Parathyroid adenoma (tissue), 2 donors: ENCODE data around the gene OSBP.

Experiments used
- H2AFZ ChIP-seq: fragments of 300-600 bp; sonication (generic); one replicate; pipeline ENCODE4 v1.7.0; 2017; ENCODE audit warnings: antibody characterized with exemption, mild to moderate bottlenecking
- H3K27ac ChIP-seq: fragments of 300-600 bp; sonication (generic); one replicate; pipeline ENCODE4 v1.7.0; 2017
- H3K27me3 ChIP-seq: fragments of 300-600 bp; sonication (generic); one replicate; pipeline ENCODE4 v1.7.0; 2017; ENCODE audit warnings: low read length; ENCODE audit not compliant: control insufficient read depth, insufficient read depth
- H3K36me3 ChIP-seq: fragments of 300-600 bp; sonication (generic); one replicate; pipeline ENCODE4 v1.7.0; 2017; ENCODE audit warnings: low read length; ENCODE audit not compliant: control insufficient read depth, insufficient read depth
- H3K4me1 ChIP-seq: fragments of 300-600 bp; sonication (generic); one replicate; pipeline ENCODE4 v1.7.0; 2017; ENCODE audit warnings: control low read depth
- H3K4me2 ChIP-seq: fragments of 300-600 bp; sonication (generic); one replicate; pipeline ENCODE4 v1.7.0; 2017; ENCODE audit warnings: low read length
- H3K4me3 ChIP-seq: fragments of 300-600 bp; sonication (generic); one replicate; pipeline ENCODE4 v1.7.0; 2017; ENCODE audit warnings: low read depth, low read length
- H3K79me2 ChIP-seq: fragments of 300-600 bp; sonication (generic); one replicate; pipeline ENCODE4 v1.7.0; 2017; ENCODE audit warnings: control low read depth
- H3K9ac ChIP-seq: fragments of 300-600 bp; sonication (generic); one replicate; pipeline ENCODE4 v1.7.0; 2017; ENCODE audit warnings: mild to moderate bottlenecking
- H3K9me3 ChIP-seq: fragments of 300-600 bp; sonication (generic); one replicate; pipeline ENCODE4 v1.7.0; 2017; ENCODE audit warnings: low read length; ENCODE audit not compliant: control insufficient read depth
- TF ChIP-seq, protein P1 (sequence below): fragments of 300-600 bp; sonication (generic); IDR thresholded peaks from one replicate; pipeline ENCODE4 v1.7.0; 2017; ENCODE audit warnings: antibody characterized with exemption, mild to moderate bottlenecking
- donor health status: primary hyperparathyroidism.

Gene OSBP, protein sequence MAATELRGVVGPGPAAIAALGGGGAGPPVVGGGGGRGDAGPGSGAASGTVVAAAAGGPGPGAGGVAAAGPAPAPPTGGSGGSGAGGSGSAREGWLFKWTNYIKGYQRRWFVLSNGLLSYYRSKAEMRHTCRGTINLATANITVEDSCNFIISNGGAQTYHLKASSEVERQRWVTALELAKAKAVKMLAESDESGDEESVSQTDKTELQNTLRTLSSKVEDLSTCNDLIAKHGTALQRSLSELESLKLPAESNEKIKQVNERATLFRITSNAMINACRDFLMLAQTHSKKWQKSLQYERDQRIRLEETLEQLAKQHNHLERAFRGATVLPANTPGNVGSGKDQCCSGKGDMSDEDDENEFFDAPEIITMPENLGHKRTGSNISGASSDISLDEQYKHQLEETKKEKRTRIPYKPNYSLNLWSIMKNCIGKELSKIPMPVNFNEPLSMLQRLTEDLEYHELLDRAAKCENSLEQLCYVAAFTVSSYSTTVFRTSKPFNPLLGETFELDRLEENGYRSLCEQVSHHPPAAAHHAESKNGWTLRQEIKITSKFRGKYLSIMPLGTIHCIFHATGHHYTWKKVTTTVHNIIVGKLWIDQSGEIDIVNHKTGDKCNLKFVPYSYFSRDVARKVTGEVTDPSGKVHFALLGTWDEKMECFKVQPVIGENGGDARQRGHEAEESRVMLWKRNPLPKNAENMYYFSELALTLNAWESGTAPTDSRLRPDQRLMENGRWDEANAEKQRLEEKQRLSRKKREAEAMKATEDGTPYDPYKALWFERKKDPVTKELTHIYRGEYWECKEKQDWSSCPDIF

GRCh38 chr11:59615637-59616395 lies at the start of gene OSBP:
Gene OSBP (minus strand): TSS chr11:59615774. CDS start chr11:59615664, 110 bp downstream.
- peaks cover 13% of the 10 kb centered on the region for H3K4me1 ChIP-seq
- peak within 1 kb of the TSS; percentile 70 for H2AFZ ChIP-seq
- H3K36me3 ChIP-seq = no peaks in the 10 kb centered on the region
- peaks cover 5% of the 10 kb centered on the region for H3K79me2 ChIP-seq
- H3K9me3 ChIP-seq = no peaks in the 10 kb centered on the region
- TF ChIP-seq, protein P1, sequence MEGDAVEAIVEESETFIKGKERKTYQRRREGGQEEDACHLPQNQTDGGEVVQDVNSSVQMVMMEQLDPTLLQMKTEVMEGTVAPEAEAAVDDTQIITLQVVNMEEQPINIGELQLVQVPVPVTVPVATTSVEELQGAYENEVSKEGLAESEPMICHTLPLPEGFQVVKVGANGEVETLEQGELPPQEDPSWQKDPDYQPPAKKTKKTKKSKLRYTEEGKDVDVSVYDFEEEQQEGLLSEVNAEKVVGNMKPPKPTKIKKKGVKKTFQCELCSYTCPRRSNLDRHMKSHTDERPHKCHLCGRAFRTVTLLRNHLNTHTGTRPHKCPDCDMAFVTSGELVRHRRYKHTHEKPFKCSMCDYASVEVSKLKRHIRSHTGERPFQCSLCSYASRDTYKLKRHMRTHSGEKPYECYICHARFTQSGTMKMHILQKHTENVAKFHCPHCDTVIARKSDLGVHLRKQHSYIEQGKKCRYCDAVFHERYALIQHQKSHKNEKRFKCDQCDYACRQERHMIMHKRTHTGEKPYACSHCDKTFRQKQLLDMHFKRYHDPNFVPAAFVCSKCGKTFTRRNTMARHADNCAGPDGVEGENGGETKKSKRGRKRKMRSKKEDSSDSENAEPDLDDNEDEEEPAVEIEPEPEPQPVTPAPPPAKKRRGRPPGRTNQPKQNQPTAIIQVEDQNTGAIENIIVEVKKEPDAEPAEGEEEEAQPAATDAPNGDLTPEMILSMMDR = no peak
- H3K27ac ChIP-seq = peak within 1 kb of the TSS; percentile 80
- no peak within 1 kb of the TSS for H3K9ac ChIP-seq
- H3K4me3 ChIP-seq = peak within 1 kb of the TSS; percentile 77
- no peaks in the 10 kb centered on the region for H3K27me3 ChIP-seq
- peak within 1 kb of the TSS; percentile 88 for H3K4me2 ChIP-seq

- TF ChIP-seq, protein P1 = no peak
- H3K79me2 ChIP-seq = no peaks in the 10 kb centered on the region
- H3K9ac ChIP-seq = no peak overlapping the region
- no peak overlapping the region for H3K4me2 ChIP-seq
- H3K4me1 ChIP-seq = no peaks in the 10 kb centered on the region
- no peak overlapping the region for H3K4me3 ChIP-seq
- H3K27me3 ChIP-seq = no peaks in the 10 kb centered on the region
- no peaks in the 10 kb centered on the region for H3K9me3 ChIP-seq
- no peak overlapping the region for H2AFZ ChIP-seq
- H3K27ac ChIP-seq = no peak overlapping the region
- H3K36me3 ChIP-seq = no peaks in the 10 kb centered on the region
Observed at GRCh38 chr11:59660621-59661020, 45.0 kb upstream of the OSBP start.

DNA sequence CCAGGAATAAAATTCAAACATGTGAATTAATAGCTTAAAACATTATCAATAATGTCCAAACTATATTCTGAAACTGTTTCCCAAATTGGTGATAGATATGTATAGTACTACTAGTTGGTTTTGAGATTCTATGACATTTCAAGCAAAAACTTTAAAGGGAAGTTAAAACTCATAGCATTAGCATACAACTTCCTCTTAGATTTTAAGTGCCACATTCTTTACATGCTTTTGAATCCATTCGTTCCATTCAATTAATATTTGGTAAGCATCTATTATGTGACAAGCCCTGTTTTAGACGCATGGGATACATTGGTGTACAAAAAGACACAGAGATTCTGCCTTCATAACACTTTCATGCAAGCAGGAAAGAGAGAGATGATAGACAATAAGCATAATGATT lies 44.4 kb upstream of the OSBP start:
- Histone ChIP-seq H3K36me3 (no peaks in the 10 kb centered on the region), H3K9ac (no peak overlapping the region), H3K27ac (no peak overlapping the region)

DNA sequence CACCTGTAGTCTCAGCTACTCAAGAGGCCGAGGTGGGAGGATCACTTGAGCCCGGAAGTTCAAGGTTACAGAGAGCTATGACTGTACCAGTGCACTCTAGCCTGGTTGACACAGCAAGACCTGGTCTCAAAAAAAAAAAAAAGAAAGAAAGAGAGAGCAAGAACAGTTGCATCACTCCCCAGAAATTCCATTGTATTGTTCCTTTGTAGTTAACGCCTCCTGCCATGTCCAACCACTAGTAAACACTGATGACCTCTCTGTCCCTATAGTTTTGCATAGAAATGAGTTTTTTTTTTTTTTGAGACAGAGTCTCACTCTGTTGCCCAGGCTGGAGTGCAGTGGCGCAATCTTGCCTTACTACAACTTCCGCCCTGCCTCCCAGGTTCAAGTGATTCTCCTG lies 42.5 kb upstream of the OSBP start:
- H3K9ac ChIP-seq = no peak overlapping the region
- H3K4me1 ChIP-seq = no peaks in the 10 kb centered on the region
- no peak overlapping the region for H3K4me2 ChIP-seq
- TF ChIP-seq, protein P1 = no peak
- no peaks in the 10 kb centered on the region for H3K9me3 ChIP-seq
- H3K4me3 ChIP-seq = no peak overlapping the region
- no peak overlapping the region for H3K27ac ChIP-seq
- no peaks in the 10 kb centered on the region for H3K36me3 ChIP-seq
- H3K27me3 ChIP-seq = no peaks in the 10 kb centered on the region
- H3K79me2 ChIP-seq = no peaks in the 10 kb centered on the region
- no peak overlapping the region for H2AFZ ChIP-seq

More for the DNA sequence above, 44.4 kb upstream of the OSBP start:
- TF ChIP-seq, protein P1 = no peak
- H3K4me1 ChIP-seq = no peaks in the 10 kb centered on the region
- H2AFZ ChIP-seq = no peak overlapping the region
- H3K4me3 ChIP-seq = no peak overlapping the region
- H3K4me2 ChIP-seq = no peak overlapping the region
- no peaks in the 10 kb centered on the region for H3K27me3 ChIP-seq
- no peaks in the 10 kb centered on the region for H3K79me2 ChIP-seq
- no peaks in the 10 kb centered on the region for H3K9me3 ChIP-seq
